ENCODE data around the gene TEX19. TPM values are rescaled to one million over a fixed set of nuclear protein-coding genes. Genes with fewer than 3 reads are reported as not detected.

TEX19 gene
- total and polyA plus RNA-seq, 8 donors = not detected

GRCh38 chr17:82353484-82353883 is 5.6 kb upstream of the TEX19 start:
- no peak for FAIRE-seq
- DNase-seq = peak in 1 of 6 donors; percentile 63
- Histone ChIP-seq H3K9me3 (no peaks in the 10 kb centered on the region), H3K27me3 (no peaks in the 10 kb centered on the region), H3K4me3 (no peak overlapping the region), H3K27ac (no peak overlapping the region), H3K4me1 (peaks cover 0 to 10% (median 6%) of the 10 kb centered on the region in 3 donors), H3K36me3 (no peaks in the 10 kb centered on the region)
- intact Hi-C loops (cut with DNase I) = loop anchor here in 2 of 3 donors (5.0 to 10.0 kb wide), 4 partner anchors 141 to 421 kb away; no protein-coding TSS in a partner anchor
- no peak for TF ChIP-seq CTCF (IDR thresholded peaks at IDR 0.05)
- 79% methylated on average over 8 of the region's 8 CpGs for WGBS, 2 donors
- ATAC-seq = no peak

GRCh38 chr17:82354804-82355308 is 4.2 kb upstream of the TEX19 start:
- DNase-seq (no peak), FAIRE-seq (no peak), ATAC-seq (no peak)
- 77 to 84% methylated on average over 7 of the region's 7 CpGs for WGBS, 2 donors
- Histone ChIP-seq H3K9me3 (no peaks in the 10 kb centered on the region), H3K36me3 (no peaks in the 10 kb centered on the region), H3K27ac (no peak overlapping the region), H3K4me3 (no peak overlapping the region), H3K27me3 (no peaks in the 10 kb centered on the region), H3K4me1 (peaks cover 0 to 10% (median 6%) of the 10 kb centered on the region in 3 donors)
- intact Hi-C loops (cut with DNase I) = loop anchor here in 2 of 3 donors (5.0 to 10.0 kb wide), 4 partner anchors 140 to 420 kb away; no protein-coding TSS in a partner anchor
- no peak for TF ChIP-seq CTCF (IDR thresholded peaks at IDR 0.05)

DNA sequence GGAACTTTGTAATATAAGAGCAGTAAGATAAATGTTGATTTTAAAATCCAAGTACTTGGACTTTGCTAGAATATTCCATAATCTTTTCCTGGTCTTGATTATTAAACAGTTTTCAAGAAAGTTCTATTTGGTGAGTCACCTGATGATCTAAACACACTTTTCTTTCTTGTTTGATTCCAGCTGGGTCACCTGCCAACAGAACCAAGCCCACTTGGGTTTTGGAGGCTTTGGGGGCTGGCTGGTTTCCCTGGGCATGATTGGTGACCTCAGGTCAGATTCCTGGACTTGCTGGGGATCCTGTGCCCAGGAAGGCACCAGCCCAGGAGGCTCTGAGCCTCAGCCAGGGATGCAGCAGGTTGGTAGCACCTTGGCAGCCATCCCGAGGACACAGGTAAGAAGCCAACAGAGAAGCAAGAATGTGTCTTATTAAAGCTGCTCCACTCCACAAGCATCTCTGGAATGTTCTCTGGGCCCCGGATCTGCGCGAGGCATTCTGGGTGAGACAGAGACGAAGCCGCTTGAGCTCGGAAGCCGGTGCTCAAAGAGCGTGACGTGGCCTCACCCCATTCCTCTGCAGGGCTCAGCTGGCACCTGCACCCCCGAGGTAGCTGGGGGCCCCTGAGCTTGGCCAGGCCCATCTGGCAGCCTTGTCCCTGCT is 3.1 kb upstream of the TEX19 start:
- ATAC-seq (peak in 3 of 4 donors; percentile 14 to 34 (median 31)), DNase-seq (peak in 3 of 6 donors; percentile 50 to 66 (median 55)), FAIRE-seq (no peak)
- H3K4me1 ChIP-seq = peaks cover 0 to 10% (median 6%) of the 10 kb centered on the region in 3 donors
- no peaks in the 10 kb centered on the region for H3K27me3 ChIP-seq
- intact Hi-C loops (cut with DNase I) = loop anchor here in 1 of 3 donors (10.0 kb wide), 3 partner anchors 139 to 419 kb away; no protein-coding TSS in a partner anchor
- 42 to 59% methylated on average over 11 of the region's 11 CpGs for WGBS, 2 donors
- no peaks in the 10 kb centered on the region for H3K36me3 ChIP-seq
- H3K9me3 ChIP-seq = no peaks in the 10 kb centered on the region
- H3K27ac ChIP-seq = no peak overlapping the region
- no peak for TF ChIP-seq CTCF (IDR thresholded peaks at IDR 0.05)
- no peak overlapping the region for H3K4me3 ChIP-seq

GRCh38 chr17:82356845-82357355 is 2.1 kb upstream of the TEX19 start:
- peaks cover 0 to 10% (median 6%) of the 10 kb centered on the region in 3 donors for H3K4me1 ChIP-seq
- no peak for TF ChIP-seq CTCF (IDR thresholded peaks at IDR 0.05)
- intact Hi-C loops (cut with DNase I) = loop anchor here in 1 of 3 donors (10.0 kb wide), 3 partner anchors 138 to 418 kb away; no protein-coding TSS in a partner anchor
- WGBS, 2 donors = 34 to 55% methylated on average over 19 to 20 of the region's 20 CpGs
- H3K9me3 ChIP-seq = no peaks in the 10 kb centered on the region
- H3K4me3 ChIP-seq = peak overlapping the region in 2 of 4 donors; percentile 11 to 16
- peak; percentile 64 to 89 (median 68) for ATAC-seq
- no peaks in the 10 kb centered on the region for H3K36me3 ChIP-seq
- no peak for FAIRE-seq
- H3K27me3 ChIP-seq = no peaks in the 10 kb centered on the region
- no peak overlapping the region for H3K27ac ChIP-seq
- peak; percentile 26 to 70 (median 54) for DNase-seq

All from pancreas (tissue), 10 donors.